Activated CD4-positive, alpha-beta T cell treated with anti-CD3 and anti-CD28 coated beads, Interleukin-2, amount 50 U/mL, for 48 hours (primary cell): Measurements from ENCODE around the gene ANO9.
"Not testable (repeated sequence)": the region's sequence is repeated elsewhere in the genome, so short reads cannot be mapped to it uniquely, and the experiment has no call there.

Experiments used
- DNase-seq, 2 experiments: peaks; one replicate each; pipeline ENCODE4 v3.0.0-alpha.2; 2020

Gene ANO9

GRCh38 chr11:469684-470560 is 28.1 kb upstream of the ANO9 start:
- DNase-seq: no peak

- not testable (repeated sequence) for DNase-seq
These were observed 27.3 kb upstream of the ANO9 start for GRCh38 chr11:469026-469683.

GRCh38 chr11:468493-468892 is 26.7 kb upstream of the ANO9 start:
- no peak for DNase-seq

- DNase-seq: no peak
These were observed 26.2 kb upstream of the ANO9 start for GRCh38 chr11:468036-468435.

- no peak for DNase-seq
These were observed 24.2 kb upstream of the ANO9 start for GRCh38 chr11:465896-466530.

- DNase-seq: no peak
These were observed 22.5 kb upstream of the ANO9 start for GRCh38 chr11:464316-464715.

GRCh38 chr11:462107-462890 is 20.5 kb upstream of the ANO9 start:
- no peak for DNase-seq

GRCh38 chr11:461626-462025 is 19.8 kb upstream of the ANO9 start:
- no peak for DNase-seq

GRCh38 chr11:460331-461199 is 18.8 kb upstream of the ANO9 start:
- DNase-seq: no peak

GRCh38 chr11:459511-460220 is 17.9 kb upstream of the ANO9 start:
- DNase-seq: no peak

GRCh38 chr11:457111-457760 is 15.4 kb upstream of the ANO9 start:
- DNase-seq: no peak

GRCh38 chr11:456533-456932 is 14.7 kb upstream of the ANO9 start:
- DNase-seq: peak; percentile 44 to 58

GRCh38 chr11:455566-456147 is 13.8 kb upstream of the ANO9 start:
- no peak for DNase-seq

- DNase-seq: no peak
These were observed 13.2 kb upstream of the ANO9 start for GRCh38 chr11:454801-455565.

GRCh38 chr11:454043-454442 is 12.2 kb upstream of the ANO9 start:
- DNase-seq: no peak

- DNase-seq: no peak
These were observed 11.8 kb upstream of the ANO9 start for GRCh38 chr11:453564-453963.

- DNase-seq: no peak
These were observed 11.2 kb upstream of the ANO9 start for GRCh38 chr11:452916-453527.

- no peak for DNase-seq
These were observed 10.5 kb upstream of the ANO9 start for GRCh38 chr11:452203-452744.

GRCh38 chr11:451738-452137 is 9.9 kb upstream of the ANO9 start:
- DNase-seq: no peak
